GM10266 (cell line): ENCODE results near the gene TCP1.

Experiments
- DNase-seq: peaks from one replicate; pipeline ENCODE4 v3.0.0; 2012; ENCODE audit errors: extremely low spot score
- TF ChIP-seq, protein P1 (sequence below): IDR thresholded peaks from 2 replicates; pipeline ENCODE4 v1.5.1; 2012; ENCODE audit warnings: mild to moderate bottlenecking, low read depth; ENCODE audit not compliant: control insufficient read depth, insufficient read depth; ENCODE audit errors: missing control alignments

TCP1 gene

DNA sequence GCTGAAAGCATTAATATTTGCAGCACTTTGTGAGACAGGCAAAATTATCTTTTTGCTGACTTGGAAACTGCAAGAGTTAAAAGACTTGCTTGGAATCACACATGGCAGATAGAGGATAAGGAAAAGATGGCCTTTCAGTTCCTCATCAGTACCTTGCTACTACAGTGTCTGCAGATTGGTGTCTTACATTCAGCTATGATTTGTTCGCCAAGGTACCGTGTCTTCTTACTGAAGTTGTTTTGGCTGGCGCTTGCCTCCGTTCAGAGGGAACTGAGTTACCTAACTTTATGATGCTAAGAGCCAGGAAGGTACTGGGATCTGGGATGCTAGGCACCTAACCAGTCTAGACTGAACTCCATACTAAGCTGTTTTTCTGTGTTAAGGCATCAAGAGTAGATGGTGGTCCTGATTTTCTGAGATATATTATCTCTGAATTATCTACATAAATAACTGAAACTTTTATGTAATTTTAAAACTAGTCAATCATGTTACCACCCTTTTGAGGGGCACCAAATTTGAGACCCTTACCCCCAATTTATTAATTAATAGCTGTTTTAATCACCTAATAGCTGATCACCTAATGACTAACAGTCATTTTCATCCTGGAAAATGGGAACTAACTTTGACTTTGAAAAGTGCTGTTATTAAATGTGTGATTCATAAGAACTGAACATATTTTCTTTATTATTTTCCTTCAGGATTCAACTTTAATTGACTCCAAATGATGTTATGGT, 59.6 kb downstream of the TCP1 start:
- peak; percentile 35 for DNase-seq
- TF ChIP-seq, protein P1, sequence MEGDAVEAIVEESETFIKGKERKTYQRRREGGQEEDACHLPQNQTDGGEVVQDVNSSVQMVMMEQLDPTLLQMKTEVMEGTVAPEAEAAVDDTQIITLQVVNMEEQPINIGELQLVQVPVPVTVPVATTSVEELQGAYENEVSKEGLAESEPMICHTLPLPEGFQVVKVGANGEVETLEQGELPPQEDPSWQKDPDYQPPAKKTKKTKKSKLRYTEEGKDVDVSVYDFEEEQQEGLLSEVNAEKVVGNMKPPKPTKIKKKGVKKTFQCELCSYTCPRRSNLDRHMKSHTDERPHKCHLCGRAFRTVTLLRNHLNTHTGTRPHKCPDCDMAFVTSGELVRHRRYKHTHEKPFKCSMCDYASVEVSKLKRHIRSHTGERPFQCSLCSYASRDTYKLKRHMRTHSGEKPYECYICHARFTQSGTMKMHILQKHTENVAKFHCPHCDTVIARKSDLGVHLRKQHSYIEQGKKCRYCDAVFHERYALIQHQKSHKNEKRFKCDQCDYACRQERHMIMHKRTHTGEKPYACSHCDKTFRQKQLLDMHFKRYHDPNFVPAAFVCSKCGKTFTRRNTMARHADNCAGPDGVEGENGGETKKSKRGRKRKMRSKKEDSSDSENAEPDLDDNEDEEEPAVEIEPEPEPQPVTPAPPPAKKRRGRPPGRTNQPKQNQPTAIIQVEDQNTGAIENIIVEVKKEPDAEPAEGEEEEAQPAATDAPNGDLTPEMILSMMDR: no peak

DNA sequence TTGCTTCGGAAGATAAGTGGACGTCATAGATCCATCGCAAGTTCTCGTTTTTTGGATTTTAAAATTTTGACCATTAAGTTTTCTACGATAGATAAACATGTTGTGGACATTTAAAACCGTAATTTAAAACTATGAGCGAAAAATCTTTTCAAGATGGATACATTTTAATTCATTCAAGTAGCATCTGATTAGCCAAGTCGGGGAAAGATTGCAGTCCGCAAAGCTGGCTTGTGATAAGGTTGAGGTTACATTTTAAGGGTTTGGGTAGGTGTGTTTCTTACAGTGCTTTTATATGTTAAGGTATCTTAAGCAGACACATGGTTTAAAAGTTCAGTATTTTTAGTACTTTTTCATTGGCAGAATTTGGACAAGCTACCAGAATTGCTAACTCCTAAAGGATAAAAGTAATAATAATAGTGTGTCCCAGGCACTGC, 60.9 kb downstream of the TCP1 start:
- DNase-seq: no peak

More for the DNA sequence above, 60.9 kb downstream of the TCP1 start:
- TF ChIP-seq, protein P1: no peak
